Measurements from ENCODE around the gene SLC11A2.

GRCh38 chr12:51023625-51024382, 2.4 kb downstream of the SLC11A2 start:
- no peak for TF ChIP-seq EZH2 (IDR thresholded peaks at IDR 0.05; ENCODE audit: low read depth, unreplicated experiment)
- no peak for TF ChIP-seq NANOG (IDR thresholded peaks at IDR 0.05; ENCODE audit: borderline replicate concordance)
- TF ChIP-seq, protein P1, sequence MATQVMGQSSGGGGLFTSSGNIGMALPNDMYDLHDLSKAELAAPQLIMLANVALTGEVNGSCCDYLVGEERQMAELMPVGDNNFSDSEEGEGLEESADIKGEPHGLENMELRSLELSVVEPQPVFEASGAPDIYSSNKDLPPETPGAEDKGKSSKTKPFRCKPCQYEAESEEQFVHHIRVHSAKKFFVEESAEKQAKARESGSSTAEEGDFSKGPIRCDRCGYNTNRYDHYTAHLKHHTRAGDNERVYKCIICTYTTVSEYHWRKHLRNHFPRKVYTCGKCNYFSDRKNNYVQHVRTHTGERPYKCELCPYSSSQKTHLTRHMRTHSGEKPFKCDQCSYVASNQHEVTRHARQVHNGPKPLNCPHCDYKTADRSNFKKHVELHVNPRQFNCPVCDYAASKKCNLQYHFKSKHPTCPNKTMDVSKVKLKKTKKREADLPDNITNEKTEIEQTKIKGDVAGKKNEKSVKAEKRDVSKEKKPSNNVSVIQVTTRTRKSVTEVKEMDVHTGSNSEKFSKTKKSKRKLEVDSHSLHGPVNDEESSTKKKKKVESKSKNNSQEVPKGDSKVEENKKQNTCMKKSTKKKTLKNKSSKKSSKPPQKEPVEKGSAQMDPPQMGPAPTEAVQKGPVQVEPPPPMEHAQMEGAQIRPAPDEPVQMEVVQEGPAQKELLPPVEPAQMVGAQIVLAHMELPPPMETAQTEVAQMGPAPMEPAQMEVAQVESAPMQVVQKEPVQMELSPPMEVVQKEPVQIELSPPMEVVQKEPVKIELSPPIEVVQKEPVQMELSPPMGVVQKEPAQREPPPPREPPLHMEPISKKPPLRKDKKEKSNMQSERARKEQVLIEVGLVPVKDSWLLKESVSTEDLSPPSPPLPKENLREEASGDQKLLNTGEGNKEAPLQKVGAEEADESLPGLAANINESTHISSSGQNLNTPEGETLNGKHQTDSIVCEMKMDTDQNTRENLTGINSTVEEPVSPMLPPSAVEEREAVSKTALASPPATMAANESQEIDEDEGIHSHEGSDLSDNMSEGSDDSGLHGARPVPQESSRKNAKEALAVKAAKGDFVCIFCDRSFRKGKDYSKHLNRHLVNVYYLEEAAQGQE (IDR thresholded peaks at IDR 0.05; ENCODE audit: unreplicated experiment), result no peak
- TF ChIP-seq, protein P2, sequence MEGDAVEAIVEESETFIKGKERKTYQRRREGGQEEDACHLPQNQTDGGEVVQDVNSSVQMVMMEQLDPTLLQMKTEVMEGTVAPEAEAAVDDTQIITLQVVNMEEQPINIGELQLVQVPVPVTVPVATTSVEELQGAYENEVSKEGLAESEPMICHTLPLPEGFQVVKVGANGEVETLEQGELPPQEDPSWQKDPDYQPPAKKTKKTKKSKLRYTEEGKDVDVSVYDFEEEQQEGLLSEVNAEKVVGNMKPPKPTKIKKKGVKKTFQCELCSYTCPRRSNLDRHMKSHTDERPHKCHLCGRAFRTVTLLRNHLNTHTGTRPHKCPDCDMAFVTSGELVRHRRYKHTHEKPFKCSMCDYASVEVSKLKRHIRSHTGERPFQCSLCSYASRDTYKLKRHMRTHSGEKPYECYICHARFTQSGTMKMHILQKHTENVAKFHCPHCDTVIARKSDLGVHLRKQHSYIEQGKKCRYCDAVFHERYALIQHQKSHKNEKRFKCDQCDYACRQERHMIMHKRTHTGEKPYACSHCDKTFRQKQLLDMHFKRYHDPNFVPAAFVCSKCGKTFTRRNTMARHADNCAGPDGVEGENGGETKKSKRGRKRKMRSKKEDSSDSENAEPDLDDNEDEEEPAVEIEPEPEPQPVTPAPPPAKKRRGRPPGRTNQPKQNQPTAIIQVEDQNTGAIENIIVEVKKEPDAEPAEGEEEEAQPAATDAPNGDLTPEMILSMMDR (conservative IDR thresholded peaks at IDR 0.05; ENCODE audit: low read depth in 2 of 2), result no peak
- TF ChIP-seq POLR2AphosphoS5 (IDR thresholded peaks at IDR 0.05; ENCODE audit: low read depth), result no peak

Data from GM23338 (cell line).